Fibroblast of lung (primary cell): ENCODE data around the gene HMGCS2.

Experiments used
- CTCF ChIP-seq, 2 donors: IDR thresholded peaks in 1 of 2; conservative IDR thresholded peaks in 1 of 2; 1 replicate in 1 of 2; 2 replicates in 1 of 2; pipeline ENCODE4 v1.5.1; 2011 to 2012; ENCODE audit warnings: low read length in 2 of 2, control low read depth in 1 of 2, inconsistent platforms in 1 of 2, low read depth in 1 of 2, mild to moderate bottlenecking in 1 of 2
- EZH2 ChIP-seq: IDR thresholded peaks from 2 replicates; pipeline ENCODE4 v1.5.1; 2012; ENCODE audit warnings: low read length, control low read depth, mild to moderate bottlenecking; ENCODE audit errors: missing control alignments

GRCh38 chr1:119767486-119767885 is 1.2 kb downstream of the HMGCS2 start:
- TF ChIP-seq CTCF (conservative IDR thresholded peaks at IDR 0.05 in 1 of 2, IDR thresholded peaks at IDR 0.05 in 1 of 2; ENCODE audit: low read depth in 1 of 2, low read length in 2 of 2), result no peak
- no peak for TF ChIP-seq EZH2
